NCI-H2196 (cell line): ENCODE results near the gene BCKDHB.

Source experiments
- DNase-seq: peaks from one replicate; lab custom pipeline; 2025; ENCODE audit not compliant: unreplicated experiment; lab: John Stamatoyannopoulos, UW

Gene BCKDHB

DNA sequence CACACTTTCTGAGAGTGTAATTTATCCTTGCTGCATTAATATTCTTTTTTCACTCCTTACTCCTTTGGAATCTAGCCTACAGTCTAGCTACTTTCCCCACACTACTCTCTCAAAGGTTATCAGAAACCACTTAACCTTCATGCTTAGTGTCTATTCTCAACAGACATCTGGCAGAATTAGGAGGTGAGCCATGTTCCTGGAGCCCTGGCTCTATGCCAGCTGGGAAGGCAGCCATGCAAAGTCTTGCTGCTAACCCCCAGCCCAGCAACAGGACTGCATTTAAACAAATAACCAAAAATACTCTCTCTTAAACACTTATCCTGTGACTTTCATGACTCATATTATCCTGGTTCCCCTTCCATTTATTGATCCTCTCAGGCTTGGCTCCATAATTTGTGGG lies 260.2 kb downstream of the BCKDHB start:
- DNase-seq = peak; percentile 71

DNA sequence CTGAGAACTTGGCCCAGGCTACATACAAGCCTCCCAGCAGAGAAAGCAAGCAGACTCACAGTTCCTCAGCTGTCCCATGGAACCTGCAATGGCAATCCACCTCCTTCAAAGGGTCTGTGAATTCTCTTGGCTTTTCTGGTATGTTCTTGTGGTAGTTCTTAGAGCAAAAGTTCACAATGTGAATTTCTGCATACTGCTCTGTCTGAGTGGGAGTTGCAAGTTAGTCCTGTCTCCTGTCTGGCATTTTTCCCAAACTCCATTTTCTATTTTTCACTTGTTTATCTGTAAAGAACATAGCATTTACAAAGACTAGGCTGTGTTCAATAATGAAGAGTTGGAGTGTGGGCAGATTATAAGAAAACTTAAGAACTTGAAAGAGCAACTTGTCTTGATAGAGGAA lies 269.9 kb downstream of the BCKDHB start:
- no peak for DNase-seq

DNA sequence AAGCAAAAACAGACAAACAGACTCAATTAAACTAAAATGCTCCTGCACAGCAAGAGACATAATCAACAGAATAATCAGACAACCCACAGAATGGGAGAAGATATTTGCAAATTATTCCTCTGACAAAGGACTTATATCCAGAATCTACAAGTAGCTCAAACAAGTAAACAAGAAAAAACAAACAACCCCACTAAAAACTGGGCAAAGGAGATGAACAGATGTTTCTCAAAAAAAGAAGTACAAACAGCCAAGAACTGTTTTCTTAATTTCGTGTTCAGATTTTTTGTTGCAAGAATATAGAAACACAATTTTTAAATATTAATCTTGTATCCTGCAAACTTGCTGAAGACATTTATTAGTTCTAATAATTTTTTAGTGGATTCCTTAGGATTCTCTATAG lies 274.1 kb downstream of the BCKDHB start:
- DNase-seq = no peak

DNA sequence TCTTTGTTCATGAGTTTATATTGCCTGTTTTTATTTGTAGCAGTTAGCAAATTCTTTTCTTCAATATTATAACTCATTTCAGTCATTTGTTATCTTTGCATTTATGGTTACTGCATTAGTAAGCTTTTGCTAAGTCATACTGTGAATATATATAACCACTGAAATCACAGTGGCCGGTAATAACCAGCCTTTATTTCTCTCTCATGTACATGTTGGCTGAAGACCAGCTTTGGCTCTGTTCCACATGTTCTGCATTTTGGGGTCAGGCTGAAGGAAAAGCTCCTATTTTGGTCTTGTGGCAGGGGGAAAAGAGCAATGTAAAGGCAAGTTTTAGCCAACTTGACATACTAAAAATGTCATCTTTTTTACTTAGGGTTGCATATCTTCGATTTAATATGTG lies 276.3 kb downstream of the BCKDHB start:
- no peak for DNase-seq

DNA sequence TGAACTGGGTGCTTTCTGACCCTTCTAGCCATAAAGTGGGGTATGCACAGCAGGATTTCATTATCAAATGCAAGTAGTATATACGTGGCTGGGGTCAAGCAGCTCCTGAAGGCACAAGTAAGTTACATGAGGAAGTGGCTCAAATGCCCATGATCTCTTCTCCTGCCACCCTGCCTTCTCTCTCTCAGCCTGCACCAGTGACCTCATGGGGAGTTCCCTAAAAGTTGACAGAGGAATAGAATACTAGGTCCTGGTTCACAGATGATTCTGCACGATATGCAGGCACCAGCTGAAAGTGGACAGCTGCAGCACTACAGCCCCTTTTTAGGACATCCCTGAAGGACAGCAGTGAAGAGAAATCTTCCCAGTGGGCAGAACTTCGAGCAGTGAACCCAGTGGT lies 282.0 kb downstream of the BCKDHB start:
- no peak for DNase-seq
